GM19468 (cell line): ENCODE data around the gene CAPN8.

Source experiments
- ATAC-seq: cut with Tn5 transposase; IDR thresholded peaks from one replicate; pipeline ENCODE4 v1.9.1; 2021; ENCODE audit warnings: mild to moderate bottlenecking, moderate library complexity, moderate number of reproducible peaks; ENCODE audit not compliant: unreplicated experiment; ENCODE audit errors: extremely low read depth

CAPN8 gene

DNA sequence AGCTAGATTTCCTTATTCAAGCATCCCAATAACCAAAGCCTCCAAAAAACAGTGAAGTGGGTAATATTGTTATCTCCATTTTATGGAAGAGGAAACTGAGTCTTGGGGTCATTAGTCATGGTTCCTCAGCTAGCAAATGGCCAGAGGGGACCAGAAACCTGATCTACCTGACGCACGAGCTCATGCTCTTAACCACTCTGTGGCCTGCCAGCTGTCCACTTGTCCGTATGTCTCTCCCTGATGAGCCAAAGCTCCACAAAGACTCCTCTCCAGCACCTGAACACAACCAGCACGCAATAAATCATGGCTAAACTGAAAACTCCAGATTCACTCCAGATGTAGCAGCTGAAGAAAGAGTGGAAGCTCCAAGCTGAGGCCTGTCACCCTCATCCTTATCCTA lies 5.8 kb downstream of the CAPN8 start:
- no peak for ATAC-seq

DNA sequence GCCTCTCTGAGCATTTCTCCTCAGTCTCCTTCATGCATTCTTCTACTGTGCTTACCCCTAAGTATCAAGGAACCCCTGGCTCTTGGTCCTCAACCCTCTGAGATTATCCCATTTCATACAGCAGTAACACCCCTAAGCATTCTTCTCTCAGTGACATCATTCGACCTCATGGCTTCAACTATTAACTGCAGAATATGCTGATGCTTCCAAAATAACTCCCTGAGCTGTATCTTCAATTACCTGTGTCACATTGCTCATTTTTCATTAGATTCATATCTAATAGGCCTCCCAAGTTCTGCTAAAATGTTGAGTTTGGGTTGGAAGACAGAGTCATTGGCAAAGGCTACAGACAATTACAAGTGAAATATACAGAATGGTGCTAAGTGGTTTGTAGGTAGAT lies 7.5 kb downstream of the CAPN8 start:
- no peak for ATAC-seq

DNA sequence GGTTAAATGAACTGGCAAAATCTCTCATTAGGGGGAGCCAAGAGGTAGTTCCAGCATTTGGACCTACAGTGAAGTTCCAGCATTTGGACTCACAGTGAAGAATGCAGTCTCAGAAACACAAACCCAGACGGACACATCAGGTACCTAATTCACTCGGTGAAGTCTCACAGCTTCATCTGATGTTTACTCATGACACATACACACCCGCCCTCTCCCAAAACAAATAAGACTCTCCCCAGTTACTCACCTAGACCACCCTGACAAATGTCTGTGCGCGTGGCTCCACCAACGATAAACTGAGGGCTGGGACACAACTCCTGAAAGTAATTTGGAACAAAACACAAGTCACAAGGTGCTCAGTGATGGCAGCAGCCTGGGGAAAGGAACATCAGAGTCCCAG lies 11.4 kb downstream of the CAPN8 start:
- no peak for ATAC-seq

- ATAC-seq = no peak
These were observed 12.1 kb downstream of the CAPN8 start for GRCh38 chr1:223653431-223653830.

DNA sequence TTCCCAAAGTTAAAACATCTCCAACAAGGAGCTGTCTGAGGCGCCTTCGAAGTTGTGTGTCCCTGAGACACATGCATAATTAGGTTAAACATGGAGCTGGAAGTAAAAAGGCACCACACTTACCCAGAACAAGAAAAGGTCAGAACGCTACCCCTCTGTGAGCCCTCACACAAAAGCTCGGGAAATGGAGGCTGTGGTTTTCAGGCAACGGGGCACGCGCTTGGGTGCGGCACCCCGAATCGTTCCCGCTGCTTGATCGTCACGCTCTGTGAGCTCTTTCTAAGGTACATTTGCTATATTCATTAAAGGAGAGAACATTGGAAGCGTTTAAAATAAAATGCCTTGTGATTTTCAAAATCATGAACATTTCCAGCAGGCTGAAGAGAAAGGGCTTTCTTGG lies 12.5 kb downstream of the CAPN8 start:
- ATAC-seq = no peak

- ATAC-seq = no peak
These were observed 13.0 kb downstream of the CAPN8 start for GRCh38 chr1:223652436-223652941.

GRCh38 chr1:223651291-223651991 lies 14.1 kb downstream of the CAPN8 start:
- ATAC-seq = no peak

- ATAC-seq = no peak
These were observed 15.0 kb downstream of the CAPN8 start for GRCh38 chr1:223650465-223650864.

DNA sequence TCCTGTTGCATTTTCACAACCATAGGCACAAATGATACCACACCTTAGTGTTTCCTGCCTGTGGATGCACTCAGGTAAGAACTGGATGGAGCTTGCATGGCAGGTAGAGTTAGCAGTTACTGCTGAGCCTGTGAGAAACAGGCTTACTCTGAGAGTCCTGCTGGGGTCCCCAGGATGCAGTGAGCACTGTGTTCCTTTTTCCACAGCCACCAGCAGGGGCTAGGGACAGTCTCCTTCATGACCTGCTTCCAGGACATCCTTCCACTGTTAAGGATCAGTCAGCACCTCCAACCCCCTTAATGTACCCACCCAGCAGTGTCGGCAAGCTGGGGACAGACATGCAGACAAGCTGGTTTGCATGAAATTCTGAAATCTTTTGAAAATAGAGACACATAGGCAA lies 16.3 kb downstream of the CAPN8 start:
- no peak for ATAC-seq

DNA sequence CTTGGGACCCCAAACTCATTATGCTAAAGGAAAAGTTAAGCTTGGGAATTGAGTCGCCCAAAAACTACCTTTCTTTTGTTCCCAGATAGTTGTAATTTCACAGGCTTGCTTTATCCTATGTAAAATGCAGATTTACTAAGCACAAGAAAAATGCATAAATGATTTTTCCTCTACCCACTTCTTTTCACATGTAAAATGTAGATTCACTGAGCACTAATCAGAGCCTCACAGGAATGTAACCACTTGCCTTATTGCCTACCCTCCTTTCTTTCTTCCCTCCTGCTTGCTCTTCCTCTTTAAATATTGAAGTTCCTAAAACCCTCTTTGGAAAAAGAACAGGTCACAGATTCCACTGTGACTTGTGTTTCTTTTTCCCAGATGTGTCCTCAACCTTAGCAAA lies 18.3 kb downstream of the CAPN8 start:
- no peak for ATAC-seq

GRCh38 chr1:223645903-223646302 lies 19.6 kb downstream of the CAPN8 start:
- no peak for ATAC-seq

GRCh38 chr1:223642237-223642636 lies 23.3 kb downstream of the CAPN8 start:
- ATAC-seq = no peak

DNA sequence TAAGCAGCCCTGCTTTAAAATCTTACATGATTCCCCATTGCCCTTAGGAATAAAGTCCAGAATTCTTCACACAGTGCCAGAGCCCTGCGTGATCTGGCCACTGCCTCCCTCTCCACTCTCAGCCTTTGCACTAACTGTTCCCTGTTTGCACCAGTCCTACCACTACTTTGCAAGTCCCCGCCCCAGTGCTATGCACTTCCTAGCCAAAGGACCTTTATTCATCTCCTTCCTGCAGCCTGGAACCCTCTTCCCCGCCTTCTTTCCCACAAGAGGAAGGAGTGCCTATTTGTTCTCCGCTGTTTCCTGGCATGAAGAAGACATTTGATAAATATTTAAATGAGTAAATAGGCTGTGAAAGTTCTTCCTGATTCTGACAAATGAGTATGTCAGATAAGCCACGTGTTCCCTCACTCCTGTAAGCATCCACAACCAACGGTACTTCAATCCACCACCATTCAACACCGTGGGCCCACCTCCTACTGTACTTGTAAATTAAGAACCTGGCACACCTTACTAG lies 23.9 kb downstream of the CAPN8 start:
- no peak for ATAC-seq

DNA sequence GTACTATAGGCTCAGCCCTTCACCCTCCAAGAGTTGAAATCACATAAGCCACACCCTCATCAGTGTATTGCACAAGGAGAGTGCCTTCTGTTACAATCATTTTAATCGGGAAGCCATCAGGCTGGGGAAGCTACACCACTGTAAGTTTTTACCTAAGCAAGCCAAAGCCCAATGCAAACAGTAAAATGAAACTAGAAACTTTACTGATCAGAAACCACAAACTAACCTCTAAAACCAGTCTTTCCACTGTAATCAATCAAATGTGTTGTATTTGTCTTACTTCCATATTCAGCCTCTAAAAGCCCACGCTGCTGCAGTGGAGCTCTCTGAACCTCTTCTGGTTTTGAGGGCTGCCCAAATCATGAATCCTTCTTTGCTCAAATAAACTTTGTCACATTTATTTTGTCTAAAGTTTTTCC lies 26.2 kb downstream of the CAPN8 start:
- no peak for ATAC-seq

DNA sequence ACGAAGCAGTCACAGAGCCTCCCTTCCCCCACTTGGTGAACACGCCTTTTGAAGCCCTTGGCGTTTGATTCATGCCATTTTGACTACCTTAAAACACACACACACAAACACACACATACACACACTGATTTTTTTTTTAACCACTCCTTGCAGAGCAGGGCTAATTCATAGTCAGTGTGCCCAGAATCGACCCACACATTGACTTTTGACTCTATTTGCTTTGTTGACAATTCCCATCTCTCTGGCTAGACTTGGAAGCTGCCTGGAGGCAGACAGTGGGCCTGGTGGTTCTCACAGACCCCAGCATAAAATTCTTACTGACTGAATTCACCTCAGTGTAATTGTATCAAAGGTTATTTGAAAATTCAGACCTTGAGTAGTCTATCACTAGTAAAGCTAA lies 30.3 kb downstream of the CAPN8 start:
- no peak for ATAC-seq

GRCh38 chr1:223634423-223634822 lies 31.1 kb downstream of the CAPN8 start:
- ATAC-seq = no peak

- ATAC-seq = no peak
These were observed 33.5 kb downstream of the CAPN8 start for GRCh38 chr1:223631956-223632355.

DNA sequence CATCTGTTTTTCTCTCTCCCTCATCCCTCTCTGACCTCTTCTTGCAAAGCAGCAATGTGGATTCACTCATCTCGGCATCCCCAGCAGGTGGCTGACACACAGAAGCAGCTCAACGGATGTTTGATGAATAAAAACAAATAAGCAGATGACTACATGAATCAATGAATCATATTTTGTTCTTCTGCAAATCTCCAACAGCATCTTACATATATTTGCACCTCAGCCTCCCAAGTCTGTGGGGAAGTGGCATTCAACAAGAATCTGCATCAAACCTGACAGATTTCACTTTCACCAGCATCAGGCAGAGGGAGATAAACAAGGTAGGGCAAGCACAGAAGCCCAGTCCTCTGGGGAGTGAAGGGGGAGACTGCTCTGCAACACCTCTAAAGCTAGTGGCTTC lies 34.0 kb downstream of the CAPN8 start:
- ATAC-seq = no peak

DNA sequence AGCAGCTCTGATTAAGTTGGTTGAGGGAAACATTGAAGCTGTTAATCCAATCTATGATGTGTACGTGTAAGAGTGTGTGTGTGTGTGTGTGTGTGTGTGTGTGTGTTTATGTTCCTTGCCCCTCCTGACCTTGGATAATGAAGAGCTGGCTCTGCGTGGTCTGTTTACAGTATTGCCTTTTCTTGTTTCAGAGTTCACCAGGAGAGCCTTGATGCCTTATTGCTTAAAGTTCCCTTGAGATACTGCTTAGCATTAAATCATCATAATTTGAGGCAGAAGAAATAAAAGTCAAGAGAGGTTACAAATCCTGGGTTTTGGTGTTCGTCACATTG lies 36.4 kb downstream of the CAPN8 start:
- no peak for ATAC-seq

DNA sequence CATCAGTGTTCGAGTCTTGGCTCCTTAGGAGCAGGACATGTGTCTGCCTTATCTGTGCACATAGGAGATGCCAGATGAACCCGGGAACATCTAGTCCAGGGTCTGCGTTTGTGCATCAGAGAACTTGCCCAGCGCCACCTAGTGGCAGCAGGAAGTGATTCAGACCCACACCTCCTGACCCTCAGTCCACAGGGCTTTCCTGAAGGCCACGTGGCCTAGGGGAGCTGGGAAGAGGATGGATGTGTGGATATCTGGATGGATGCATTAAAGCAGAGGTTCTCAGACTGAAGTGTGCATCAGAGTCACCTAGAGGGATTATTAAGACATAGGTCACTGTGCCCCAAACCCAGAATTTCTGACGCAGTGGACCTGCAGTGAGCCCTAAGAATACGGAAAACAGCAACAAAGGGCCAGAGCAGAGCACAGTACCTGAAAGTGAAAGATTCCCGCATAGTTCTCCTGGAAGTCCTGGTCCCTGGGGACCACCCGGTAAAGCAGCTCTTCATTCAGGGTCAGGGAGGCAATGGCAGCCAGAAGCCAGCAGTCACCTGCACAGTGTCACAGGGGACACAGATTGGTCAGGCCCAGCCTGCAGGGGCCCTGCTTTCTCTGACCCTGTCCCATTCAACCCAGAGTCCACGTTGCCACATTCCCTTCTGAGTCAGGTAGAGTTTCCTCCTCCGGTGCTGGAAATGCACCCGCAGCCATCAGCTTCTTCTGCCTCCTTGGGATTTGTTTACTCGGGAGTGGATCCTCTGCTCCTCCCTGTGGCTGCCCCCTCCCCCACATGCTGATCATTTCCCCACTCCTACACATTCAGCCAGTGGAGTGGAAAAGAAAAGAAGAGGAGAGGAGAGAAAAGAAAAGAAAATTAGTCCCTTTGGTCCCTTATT lies 37.0 kb downstream of the CAPN8 start:
- ATAC-seq = no peak

- no peak for ATAC-seq
These were observed 43.2 kb downstream of the CAPN8 start for GRCh38 chr1:223622132-223622842.
